Measurements from ENCODE around the gene CCNB2.
"Not testable (repeated sequence)": the region's sequence is repeated elsewhere in the genome, so short reads cannot be mapped to it uniquely, and the experiment has no call there.

CCNB2 gene

GRCh38 chr15:59143281-59143680, 38.3 kb downstream of the CCNB2 start:
- no peak for DNase-seq (ENCODE audit: low read depth)
- no peak overlapping the region for H3K4me3 ChIP-seq (ENCODE audit: low read depth, low read length)
- TF ChIP-seq, protein P1, sequence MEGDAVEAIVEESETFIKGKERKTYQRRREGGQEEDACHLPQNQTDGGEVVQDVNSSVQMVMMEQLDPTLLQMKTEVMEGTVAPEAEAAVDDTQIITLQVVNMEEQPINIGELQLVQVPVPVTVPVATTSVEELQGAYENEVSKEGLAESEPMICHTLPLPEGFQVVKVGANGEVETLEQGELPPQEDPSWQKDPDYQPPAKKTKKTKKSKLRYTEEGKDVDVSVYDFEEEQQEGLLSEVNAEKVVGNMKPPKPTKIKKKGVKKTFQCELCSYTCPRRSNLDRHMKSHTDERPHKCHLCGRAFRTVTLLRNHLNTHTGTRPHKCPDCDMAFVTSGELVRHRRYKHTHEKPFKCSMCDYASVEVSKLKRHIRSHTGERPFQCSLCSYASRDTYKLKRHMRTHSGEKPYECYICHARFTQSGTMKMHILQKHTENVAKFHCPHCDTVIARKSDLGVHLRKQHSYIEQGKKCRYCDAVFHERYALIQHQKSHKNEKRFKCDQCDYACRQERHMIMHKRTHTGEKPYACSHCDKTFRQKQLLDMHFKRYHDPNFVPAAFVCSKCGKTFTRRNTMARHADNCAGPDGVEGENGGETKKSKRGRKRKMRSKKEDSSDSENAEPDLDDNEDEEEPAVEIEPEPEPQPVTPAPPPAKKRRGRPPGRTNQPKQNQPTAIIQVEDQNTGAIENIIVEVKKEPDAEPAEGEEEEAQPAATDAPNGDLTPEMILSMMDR (IDR thresholded peaks at IDR 0.05; ENCODE audit: low read depth, low read length, missing control alignments) = no peak

DNA sequence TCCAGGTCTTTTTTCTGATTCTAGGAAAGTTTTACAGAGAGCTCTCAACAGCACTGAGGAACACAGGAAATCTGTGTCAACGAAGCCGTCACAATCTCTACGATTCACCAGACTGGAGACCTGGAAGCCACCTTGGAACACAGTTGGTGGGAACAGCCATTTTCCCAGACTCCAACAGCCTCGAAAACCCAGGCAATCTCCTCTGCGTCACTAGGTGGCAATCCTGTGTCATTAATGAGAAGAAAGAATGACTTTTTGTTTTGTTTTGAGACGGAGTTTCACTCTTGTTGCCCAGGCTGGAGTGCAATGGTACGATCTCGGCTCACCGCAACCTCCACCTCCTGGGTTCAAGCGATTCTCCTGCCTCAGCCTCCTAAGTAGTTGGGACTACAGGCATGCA, 39.6 kb downstream of the CCNB2 start:
- TF ChIP-seq, protein P1 (IDR thresholded peaks at IDR 0.05; ENCODE audit: low read depth, low read length, missing control alignments) = peak; percentile 12
- H3K4me3 ChIP-seq (ENCODE audit: low read depth, low read length); DNase-seq (ENCODE audit: low read depth): not testable (repeated sequence)

DNA sequence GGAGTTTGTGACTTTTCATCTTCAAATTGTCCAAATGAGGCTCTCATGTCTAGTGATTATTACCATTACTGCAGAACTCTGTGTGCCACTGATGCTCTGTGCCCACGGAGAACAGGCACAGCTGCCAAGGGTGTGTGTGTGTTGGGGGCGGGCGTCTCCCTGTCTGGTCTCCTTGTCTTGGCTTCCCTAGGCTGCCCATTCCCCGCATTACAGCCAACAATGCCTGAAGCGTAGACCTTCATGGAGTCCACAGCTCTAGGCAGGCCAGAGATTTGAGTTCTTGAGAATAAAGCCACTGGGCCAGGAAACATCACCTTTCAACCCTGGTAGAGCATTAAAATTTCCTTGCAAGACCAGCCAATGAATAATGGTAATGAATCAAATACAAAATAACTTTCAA, 42.7 kb downstream of the CCNB2 start:
- TF ChIP-seq, protein P1 (IDR thresholded peaks at IDR 0.05; ENCODE audit: low read depth, low read length, missing control alignments) = no peak
- DNase-seq (ENCODE audit: low read depth) = no peak
- H3K4me3 ChIP-seq (ENCODE audit: low read depth, low read length) = no peak overlapping the region

DNA sequence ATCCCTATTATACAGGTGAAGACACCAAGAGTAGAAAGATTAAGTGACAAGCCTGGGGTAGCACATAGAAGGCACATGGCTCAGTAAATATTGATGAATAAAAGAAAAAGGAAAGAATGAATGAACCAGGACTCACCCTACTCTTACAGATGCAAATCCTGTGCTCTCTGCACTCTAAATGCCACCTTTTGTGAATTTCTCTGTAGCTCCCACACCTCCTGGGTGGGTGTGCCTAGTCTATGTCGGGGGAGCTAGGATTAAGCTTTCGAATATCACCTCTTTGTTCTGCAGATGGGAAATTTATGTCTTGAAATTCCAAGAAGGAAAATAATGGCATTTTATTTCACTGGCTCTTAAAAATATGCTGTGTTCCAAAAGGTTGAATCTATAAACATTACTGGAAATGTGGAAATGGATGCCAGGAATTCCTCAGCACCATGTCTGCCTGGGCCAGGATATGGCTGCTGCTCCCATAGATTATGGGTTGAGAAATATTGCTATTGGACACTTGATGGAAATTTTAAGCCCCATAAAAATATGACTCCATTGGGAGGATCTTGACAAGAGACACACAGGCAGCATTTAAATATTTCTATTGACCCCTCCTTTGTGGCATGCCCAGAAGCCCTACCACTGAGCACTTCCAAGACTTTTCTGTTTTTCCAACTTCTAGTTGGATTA, 43.3 kb downstream of the CCNB2 start:
- TF ChIP-seq, protein P1 (IDR thresholded peaks at IDR 0.05; ENCODE audit: low read depth, low read length, missing control alignments) = no peak
- no peak overlapping the region for H3K4me3 ChIP-seq (ENCODE audit: low read depth, low read length)
- no peak for DNase-seq (ENCODE audit: low read depth)

- DNase-seq (ENCODE audit: low read depth) = no peak
- TF ChIP-seq, protein P1 (IDR thresholded peaks at IDR 0.05; ENCODE audit: low read depth, low read length, missing control alignments) = no peak
- no peak overlapping the region for H3K4me3 ChIP-seq (ENCODE audit: low read depth, low read length)
Observed at GRCh38 chr15:59150185-59150584, 45.2 kb downstream of the CCNB2 start.

DNA sequence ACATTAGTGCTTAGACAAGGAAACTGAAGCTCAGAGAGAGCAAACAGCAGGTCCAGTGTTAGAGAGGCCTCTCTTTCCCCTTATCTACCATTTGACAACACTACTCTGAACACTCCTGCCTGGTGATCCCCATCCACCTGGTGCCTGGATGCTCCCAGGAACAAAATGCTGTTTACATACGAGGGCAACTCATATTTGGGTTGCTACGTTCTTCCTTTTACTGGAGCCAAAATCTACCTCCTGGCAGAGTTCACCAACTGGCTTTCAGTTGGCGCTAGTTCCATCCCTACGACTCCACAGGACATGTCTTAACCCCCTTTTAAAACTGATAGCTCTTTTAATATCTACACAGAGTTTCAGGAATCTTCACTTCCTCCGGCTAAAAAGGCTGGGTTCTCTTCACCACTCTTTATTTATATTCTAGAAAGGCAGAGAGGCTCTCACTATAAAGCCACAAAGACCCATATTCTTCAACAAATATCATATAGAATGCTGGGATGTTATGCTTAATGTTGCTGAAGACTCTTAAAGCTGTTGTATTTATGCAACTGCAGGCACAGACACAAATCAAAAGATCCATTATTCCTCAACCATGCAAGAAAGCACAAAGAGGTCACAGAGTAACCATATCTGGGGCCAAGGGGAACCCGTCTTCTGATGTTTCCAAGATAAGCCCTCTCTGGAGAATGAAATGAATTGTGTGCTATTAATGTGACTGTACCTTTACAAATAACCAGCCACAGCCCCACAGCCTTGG, 47.9 kb downstream of the CCNB2 start:
- TF ChIP-seq, protein P1 (IDR thresholded peaks at IDR 0.05; ENCODE audit: low read depth, low read length, missing control alignments) = no peak
- no peak overlapping the region for H3K4me3 ChIP-seq (ENCODE audit: low read depth, low read length)
- DNase-seq (ENCODE audit: low read depth) = no peak
